ENCODE measurements around the gene CLPTM1. TPM values are rescaled to one million over a fixed set of nuclear protein-coding genes. Genes with fewer than 3 reads are reported as not detected.
A peak's percentile ranks its signal among the peaks of the same experiment; 100 is the strongest.
"Not testable (repeated sequence)": the region's sequence is repeated elsewhere in the genome, so short reads cannot be mapped to it uniquely, and the experiment has no call there.

Gene CLPTM1
- total RNA-seq, 4 donors from 2014 or later = 65.4 to 117 (median 104) TPM

DNA sequence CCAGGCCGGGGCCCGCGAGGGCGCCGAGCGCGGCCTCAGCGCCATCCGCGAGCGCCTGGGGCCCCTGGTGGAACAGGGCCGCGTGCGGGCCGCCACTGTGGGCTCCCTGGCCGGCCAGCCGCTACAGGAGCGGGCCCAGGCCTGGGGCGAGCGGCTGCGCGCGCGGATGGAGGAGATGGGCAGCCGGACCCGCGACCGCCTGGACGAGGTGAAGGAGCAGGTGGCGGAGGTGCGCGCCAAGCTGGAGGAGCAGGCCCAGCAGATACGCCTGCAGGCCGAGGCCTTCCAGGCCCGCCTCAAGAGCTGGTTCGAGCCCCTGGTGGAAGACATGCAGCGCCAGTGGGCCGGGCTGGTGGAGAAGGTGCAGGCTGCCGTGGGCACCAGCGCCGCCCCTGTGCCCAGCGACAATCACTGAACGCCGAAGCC, 46.3 kb upstream of the CLPTM1 start:
- no peak for DNase-seq
- intact Hi-C loops (cut with DNase I) = no loop called here
- Histone ChIP-seq H3K4me1 (peaks cover 0 to 15% of the 10 kb centered on the region in 2 donors), H3K27ac (no peak overlapping the region), H3K4me3 (replicated peaks in 1 of 3) (no peak overlapping the region), H3K27me3 (peaks cover 4% of the 10 kb centered on the region), H3K36me3 (no peaks in the 10 kb centered on the region), H3K9me3 (no peaks in the 10 kb centered on the region)
- 95 to 97% methylated on average over 26 to 37 of the region's 44 CpGs for WGBS, 2 donors
- no peak for TF ChIP-seq CTCF (IDR thresholded peaks at IDR 0.05)

DNA sequence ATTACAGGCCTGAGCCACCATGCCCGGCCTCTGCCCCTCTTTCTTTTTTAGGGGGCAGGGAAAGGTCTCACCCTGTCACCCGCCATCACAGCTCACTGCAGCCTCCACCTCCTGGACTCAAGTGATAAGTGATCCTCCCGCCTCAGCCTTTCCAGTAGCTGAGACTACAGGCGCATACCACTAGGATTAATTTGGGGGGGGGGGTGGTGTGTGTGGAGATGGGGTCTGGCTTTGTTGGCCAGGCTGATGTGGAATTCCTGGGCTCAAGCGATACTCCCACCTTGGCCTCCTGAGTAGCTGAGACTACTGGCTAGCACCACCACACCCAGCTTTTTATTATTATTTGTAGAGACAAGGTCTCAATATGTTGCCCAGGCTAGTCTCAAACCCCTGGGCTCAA, 45.4 kb upstream of the CLPTM1 start:
- peaks cover 4% of the 10 kb centered on the region for H3K27me3 ChIP-seq
- intact Hi-C loops (cut with DNase I) = no loop called here
- WGBS, 2 donors = 88% methylated on average over 5 of the region's 5 CpGs
- no peak overlapping the region for H3K27ac ChIP-seq
- TF ChIP-seq POLR2A (IDR thresholded peaks at IDR 0.05) = no peak
- TF ChIP-seq CTCF (IDR thresholded peaks at IDR 0.05) = no peak
- H3K4me3 ChIP-seq (replicated peaks in 1 of 3) = no peak overlapping the region
- DNase-seq = no peak
- peaks cover 0 to 21% of the 10 kb centered on the region in 2 donors for H3K4me1 ChIP-seq
- no peaks in the 10 kb centered on the region for H3K9me3 ChIP-seq
- H3K36me3 ChIP-seq = no peaks in the 10 kb centered on the region

- H3K4me3 ChIP-seq (replicated peaks in 1 of 3); H3K27me3 ChIP-seq; H3K9me3 ChIP-seq; H3K27ac ChIP-seq; DNase-seq; H3K36me3 ChIP-seq; intact Hi-C loops (cut with DNase I): not testable (repeated sequence)
- H3K4me1 ChIP-seq = peaks cover 0 to 16% of the 10 kb centered on the region in 2 donors
- 86 to 90% methylated on average over 6 of the region's 6 CpGs for WGBS, 2 donors
These were observed 43.3 kb upstream of the CLPTM1 start for GRCh38 chr19:44911896-44912295.

DNA sequence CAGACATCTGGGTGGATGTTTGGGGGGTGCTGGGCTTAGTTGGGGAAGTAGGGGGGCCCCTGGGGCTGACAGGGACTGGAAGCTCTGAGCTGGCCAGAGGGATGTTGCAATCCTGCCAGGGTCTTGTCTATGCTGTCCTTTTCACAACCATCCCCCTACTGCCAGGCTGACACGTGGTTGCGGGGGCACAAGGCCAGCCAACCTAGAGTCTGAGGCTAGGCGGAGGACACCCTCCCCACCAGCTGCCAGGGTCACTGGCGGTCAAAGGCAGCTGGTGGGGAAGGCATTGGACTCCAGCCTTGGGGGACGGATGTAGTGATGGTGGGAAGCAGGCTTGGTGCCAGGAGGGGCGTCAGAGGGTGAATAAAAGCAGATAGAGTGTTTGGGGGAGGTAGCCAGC, 42.3 kb upstream of the CLPTM1 start:
- H3K9me3 ChIP-seq = no peaks in the 10 kb centered on the region
- DNase-seq = no peak
- intact Hi-C loops (cut with DNase I) = no loop called here
- H3K36me3 ChIP-seq = no peaks in the 10 kb centered on the region
- H3K27ac ChIP-seq = no peak overlapping the region
- WGBS, 2 donors = 23 to 36% methylated on average over 6 of the region's 6 CpGs
- no peak overlapping the region for H3K4me3 ChIP-seq (replicated peaks in 1 of 3)
- peaks cover 0 to 16% of the 10 kb centered on the region in 2 donors for H3K4me1 ChIP-seq
- TF ChIP-seq POLR2A (IDR thresholded peaks at IDR 0.05) (no peak), CTCF (IDR thresholded peaks at IDR 0.05) (no peak)
- H3K27me3 ChIP-seq = no peaks in the 10 kb centered on the region

DNA sequence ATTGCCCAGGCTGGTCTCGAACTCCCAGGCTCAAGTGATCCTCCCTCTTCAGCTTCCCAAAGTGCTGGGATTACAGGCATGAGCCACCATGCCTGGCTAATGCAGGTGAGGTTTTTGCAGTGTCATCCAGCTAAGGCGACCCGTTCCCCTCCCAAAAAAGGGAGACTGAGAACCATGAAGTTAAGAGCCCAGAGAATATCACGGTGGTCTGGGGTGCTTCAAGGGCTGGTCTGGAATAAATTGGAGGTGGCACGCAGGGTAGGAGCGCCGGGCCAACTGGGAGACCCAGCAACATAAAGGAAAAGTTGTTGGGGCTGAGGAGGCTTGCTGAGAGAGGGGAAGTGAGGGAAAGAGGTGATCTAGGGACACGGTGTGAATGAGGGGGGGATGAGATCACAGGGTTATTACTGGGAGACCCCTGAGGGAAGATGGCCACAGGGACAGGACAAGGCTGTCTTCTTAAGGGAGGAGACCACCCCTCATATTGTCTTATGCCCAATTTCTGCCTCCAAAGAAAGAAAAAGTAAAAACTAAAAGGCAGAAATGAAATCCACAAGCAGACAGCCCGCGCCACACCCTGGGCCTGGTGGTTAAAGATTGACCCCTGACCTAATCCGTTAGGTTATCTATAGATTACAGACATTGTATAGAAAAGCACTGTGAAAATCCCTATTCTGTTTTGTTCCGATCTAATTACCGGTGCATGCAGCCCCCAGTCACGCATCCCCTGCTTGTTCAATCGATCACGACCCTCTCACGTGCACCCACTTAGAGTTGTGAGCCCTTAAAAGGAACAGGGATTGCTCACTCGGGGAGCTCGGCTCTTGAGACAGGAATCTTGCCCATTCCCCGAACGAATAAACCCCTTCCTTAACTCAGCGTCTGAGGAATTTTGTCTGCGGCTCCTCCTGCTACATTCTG, 41.4 kb upstream of the CLPTM1 start:
- H3K27ac ChIP-seq; H3K36me3 ChIP-seq; H3K4me3 ChIP-seq (replicated peaks in 1 of 3); H3K9me3 ChIP-seq; intact Hi-C loops (cut with DNase I); DNase-seq; H3K27me3 ChIP-seq: not testable (repeated sequence)
- WGBS, 2 donors = 55 to 58% methylated on average over 23 of the region's 23 CpGs
- peaks cover 0 to 16% of the 10 kb centered on the region in 2 donors for H3K4me1 ChIP-seq

DNA sequence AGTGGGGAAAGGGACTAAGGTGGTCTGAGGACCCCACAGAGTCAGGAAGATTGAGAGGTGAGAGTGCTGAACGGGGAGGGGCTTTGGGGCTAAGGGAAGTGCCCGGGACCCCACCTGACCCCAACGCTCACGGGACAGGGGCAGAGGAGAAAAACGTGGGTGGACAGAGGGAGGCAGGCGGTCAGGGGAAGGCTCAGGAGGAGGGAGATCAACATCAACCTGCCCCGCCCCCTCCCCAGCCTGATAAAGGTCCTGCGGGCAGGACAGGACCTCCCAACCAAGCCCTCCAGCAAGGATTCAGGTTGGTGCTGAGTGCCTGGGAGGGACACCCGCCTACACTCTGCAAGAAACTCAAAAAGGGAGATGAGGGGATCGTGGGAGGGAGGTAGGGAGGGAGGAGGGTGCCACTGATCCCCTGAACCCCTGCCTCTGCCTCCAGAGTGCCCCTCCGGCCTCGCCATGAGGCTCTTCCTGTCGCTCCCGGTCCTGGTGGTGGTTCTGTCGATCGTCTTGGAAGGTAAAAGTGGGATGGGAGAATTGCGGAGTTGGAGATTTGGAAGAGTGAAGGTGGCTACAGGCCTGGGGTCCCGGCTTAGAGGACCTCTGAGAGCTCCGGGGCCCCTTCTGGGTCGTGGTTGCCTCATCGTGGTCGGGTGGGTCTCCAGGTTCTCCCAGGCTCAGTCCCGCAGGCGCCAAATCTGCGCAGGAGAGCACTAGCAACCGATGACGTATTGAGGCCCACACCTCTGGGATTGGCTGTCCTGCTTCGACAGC, 40.6 kb upstream of the CLPTM1 start, which contains the start of gene APOC1:
APOC1 (plus strand) TSS at position 176 of the 774 bp plus-strand sequence; CDS start at position 460, 284 bp downstream.
- peak within 1 kb of the TSS in 2 of 3 donors; percentile 15 to 25 for H3K27ac ChIP-seq
- WGBS, 2 donors = 9% methylated on average over 23 to 28 of the region's 28 CpGs
- intact Hi-C loops (cut with DNase I); H3K9me3 ChIP-seq; H3K36me3 ChIP-seq; H3K27me3 ChIP-seq: not testable (repeated sequence)
- H3K4me1 ChIP-seq = peaks cover 0 to 16% of the 10 kb centered on the region in 2 donors
- peak; percentile 79 to 83 for DNase-seq
- peak within 1 kb of the TSS in 1 of 3 donors; percentile 19 for H3K4me3 ChIP-seq (replicated peaks in 1 of 3)
